Caco-2 (cell line): Measurements from ENCODE around the gene SPSB3. TPM values are rescaled to one million over a fixed set of nuclear protein-coding genes. Genes with fewer than 3 reads are reported as not detected.
A peak's percentile ranks its signal among the peaks of the same experiment; 100 is the strongest.

Experiments
- BruUV-seq: library from RNA; stranded (reverse); fragments of 400-500 nt; replicated peaks from 2 replicates; lab custom pipeline; 2021; lab: Mats Ljungman, UMichigan
- CTCF ChIA-PET: fragments of 300-600 bp; sonication (Branson Sonifier 250); formaldehyde crosslinking; loops from one replicate; lab custom pipeline; 2022; ENCODE audit warnings: antibody characterized with exemption; lab: Charles Lee
- POLR2A ChIA-PET: fragments of 300-600 bp; sonication (Branson Sonifier 250); formaldehyde crosslinking; loops from one replicate; lab custom pipeline; 2022; ENCODE audit warnings: antibody characterized with exemption; lab: Charles Lee
- DNase-seq, 2 experiments: peaks; one replicate each; pipeline versions ENCODE4 v3.0.0 to v3.0.0-alpha.2; 2020 to 2022
- H3K27me3 ChIP-seq: replicated peaks from 2 replicates; pipeline ENCODE4 v1.6.0; 2011; ENCODE audit warnings: low read length; ENCODE audit not compliant: control insufficient read depth, insufficient read depth
- H3K36me3 ChIP-seq: 2 replicates; pipeline ENCODE4 v1.5.1; 2011; ENCODE audit warnings: low read length; ENCODE audit not compliant: control insufficient read depth, insufficient read depth
- H3K4me1 ChIP-seq: fragments of 250-450 bp; sonication (Bioruptor Pico); 2 replicates; pipeline ENCODE4 v1.5.1; 2020; ENCODE audit warnings: mild to moderate bottlenecking
- H3K4me3 ChIP-seq: 2 replicates; pipeline ENCODE4 v1.5.1; 2011; ENCODE audit warnings: low read depth, mild to moderate bottlenecking, control low read depth, low read length
- H3K9me3 ChIP-seq: fragments of 250-450 bp; sonication (Bioruptor Pico); 2 replicates; pipeline ENCODE4 v1.5.1; 2020; ENCODE audit warnings: mild to moderate bottlenecking, moderate library complexity
- H3K27ac Mint-ChIP-seq: one replicate; pipeline ENCODE4 v1.8.0; 2022; ENCODE audit warnings: mixed read lengths; ENCODE audit not compliant: unreplicated experiment
- H3K27me3 Mint-ChIP-seq: one replicate; pipeline ENCODE4 v1.8.0; 2022; ENCODE audit warnings: mixed read lengths; ENCODE audit not compliant: insufficient read depth, unreplicated experiment
- H3K36me3 Mint-ChIP-seq: one replicate; pipeline ENCODE4 v1.8.0; 2022; ENCODE audit warnings: mild to moderate bottlenecking, mixed read lengths; ENCODE audit not compliant: insufficient read depth, unreplicated experiment
- H3K4me1 Mint-ChIP-seq: one replicate; pipeline ENCODE4 v1.8.0; 2022; ENCODE audit warnings: low read depth, mixed read lengths; ENCODE audit not compliant: unreplicated experiment
- H3K4me3 Mint-ChIP-seq: one replicate; pipeline ENCODE4 v1.8.0; 2022; ENCODE audit warnings: mild to moderate bottlenecking, moderate library complexity, mixed read lengths; ENCODE audit not compliant: unreplicated experiment
- H3K9me3 Mint-ChIP-seq: one replicate; pipeline ENCODE4 v1.8.0; 2022; ENCODE audit warnings: mixed read lengths; ENCODE audit not compliant: unreplicated experiment
- CTCF ChIP-seq, 2 experiments: fragments of 200-600 bp in 1 of 2; IDR thresholded peaks; 1 replicate in 1 of 2; 2 replicates in 1 of 2; pipeline versions ENCODE4 v1.5.1 to v1.8.0; 2011 to 2022; ENCODE audit warnings: antibody characterized with exemption in 1 of 2, control low read depth in 1 of 2, inconsistent platforms in 1 of 2, low read depth in 1 of 2, low read length in 1 of 2, mild to moderate bottlenecking in 1 of 2, moderate library complexity in 1 of 2; ENCODE audit not compliant: insufficient read depth in 1 of 2, severe bottlenecking in 1 of 2, unreplicated experiment in 1 of 2
- intact Hi-C: fragments of 100-400 bp; cut with micrococcal nuclease; formaldehyde crosslinking; loops from one replicate; pipeline ENCODE4 v1.10.0; 2022; ENCODE audit not compliant: unreplicated experiment
- total RNA-seq: library from RNA; stranded (reverse); gene quantifications from 2 replicates; pipeline ENCODE4 v1.2.3, GENCODE V29; 2022

Gene SPSB3
- total RNA-seq, 1 experiment from 2014 or later, result 28.0 TPM

DNA sequence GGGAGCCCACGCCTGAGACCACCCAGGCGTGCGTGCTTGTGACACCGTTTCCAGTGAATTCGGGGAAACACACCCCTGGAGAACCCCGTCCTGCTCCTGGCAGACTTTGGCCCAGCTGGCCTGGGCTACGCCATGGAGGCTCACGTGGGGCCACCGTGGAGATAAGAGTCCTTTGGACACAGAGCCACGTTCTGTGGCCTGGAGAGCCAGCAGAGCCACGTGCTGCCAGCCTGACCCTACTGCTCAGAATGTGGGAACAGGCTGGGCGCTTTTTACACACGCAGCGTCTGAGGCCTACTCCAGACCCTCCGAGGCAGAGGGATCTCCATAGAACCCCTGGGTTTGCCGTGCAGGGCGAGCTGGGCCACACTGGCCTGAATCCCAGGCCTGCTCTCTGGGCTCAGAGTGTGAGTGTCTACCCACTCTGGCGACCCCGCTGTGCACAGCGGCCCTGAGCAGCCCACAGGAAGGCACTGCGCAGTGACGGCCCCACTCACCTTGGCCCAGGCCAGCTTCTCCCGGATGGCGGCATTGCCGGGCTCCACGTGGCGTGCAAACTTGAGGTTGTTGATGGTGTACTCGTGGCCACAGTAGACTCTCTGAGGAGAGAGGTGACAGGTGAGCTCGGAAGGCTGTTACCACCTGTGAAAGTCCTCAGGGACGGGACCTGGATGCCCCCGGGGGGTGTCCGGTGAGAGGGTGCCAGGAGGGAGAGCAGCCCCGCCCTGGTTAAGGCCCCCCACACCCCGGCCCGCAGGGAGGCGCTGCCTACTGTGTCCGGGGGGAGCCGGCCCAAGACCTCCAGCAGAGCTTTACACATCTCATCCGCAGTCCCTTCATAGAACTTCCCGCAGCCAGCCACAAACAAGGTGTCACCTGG, 34.3 kb upstream of the SPSB3 start:
- H3K27me3 Mint-ChIP-seq, result no peaks in the 10 kb centered on the region
- no peak overlapping the region for H3K27ac Mint-ChIP-seq
- no peaks in the 10 kb centered on the region for H3K4me1 Mint-ChIP-seq
- no TSS peak for BruUV-seq
- no peak overlapping the region for H3K4me3 Mint-ChIP-seq
- H3K9me3 Mint-ChIP-seq, result no peaks in the 10 kb centered on the region
- Histone ChIP-seq H3K9me3 (no peaks in the 10 kb centered on the region), H3K4me3 (no peak overlapping the region), H3K36me3 (no peaks in the 10 kb centered on the region), H3K27me3 (no peaks in the 10 kb centered on the region), H3K4me1 (no peaks in the 10 kb centered on the region)
- TF ChIP-seq CTCF (IDR thresholded peaks at IDR 0.05; ENCODE audit: insufficient read depth in 1 of 2, low read depth in 1 of 2, low read length in 1 of 2, severe bottlenecking in 1 of 2, unreplicated experiment in 1 of 2), result no peak
- ChIA-PET CTCF (no interaction called here), POLR2A (no interaction called here)
- no peak for DNase-seq
- peaks cover 27% of the 10 kb centered on the region for H3K36me3 Mint-ChIP-seq
- intact Hi-C loops, result no loop called here

- intact Hi-C loops, result no loop called here
- no TSS peak for BruUV-seq
- Mint-ChIP-seq H3K27me3 (no peaks in the 10 kb centered on the region), H3K4me3 (no peak overlapping the region), H3K36me3 (peaks cover 27% of the 10 kb centered on the region), H3K4me1 (no peaks in the 10 kb centered on the region), H3K9me3 (no peaks in the 10 kb centered on the region), H3K27ac (no peak overlapping the region)
- no peak for TF ChIP-seq CTCF (IDR thresholded peaks at IDR 0.05; ENCODE audit: insufficient read depth in 1 of 2, low read depth in 1 of 2, low read length in 1 of 2, severe bottlenecking in 1 of 2, unreplicated experiment in 1 of 2)
- no peaks in the 10 kb centered on the region for H3K27me3 ChIP-seq
- no peaks in the 10 kb centered on the region for H3K4me1 ChIP-seq
- CTCF ChIA-PET, result no interaction called here
- POLR2A ChIA-PET, result no interaction called here
- no peaks in the 10 kb centered on the region for H3K36me3 ChIP-seq
- no peak overlapping the region for H3K4me3 ChIP-seq
- no peaks in the 10 kb centered on the region for H3K9me3 ChIP-seq
- no peak for DNase-seq
These were observed 33.1 kb upstream of the SPSB3 start for GRCh38 chr16:1815461-1815860.

GRCh38 chr16:1812732-1813163, 30.4 kb upstream of the SPSB3 start:
- BruUV-seq, result no TSS peak

More at GRCh38 chr16:1812732-1813163, 30.4 kb upstream of the SPSB3 start:
- DNase-seq, result peak in 1 of 2 experiments; percentile 36
- no peak overlapping the region for H3K4me3 Mint-ChIP-seq
- no peaks in the 10 kb centered on the region for H3K4me1 ChIP-seq
- ChIA-PET CTCF (no interaction called here), POLR2A (interaction anchor here (0.6 kb wide), 1 partner anchor 9 kb away, joined by 4 read pairs; no protein-coding TSS in a partner anchor)
- peaks cover 22% of the 10 kb centered on the region for H3K36me3 Mint-ChIP-seq
- no peak overlapping the region for H3K27ac Mint-ChIP-seq
- H3K9me3 Mint-ChIP-seq, result no peaks in the 10 kb centered on the region
- TF ChIP-seq CTCF (IDR thresholded peaks at IDR 0.05; ENCODE audit: insufficient read depth in 1 of 2, low read depth in 1 of 2, low read length in 1 of 2, severe bottlenecking in 1 of 2, unreplicated experiment in 1 of 2), result peak in 1 of 2 experiments; percentile 55
- H3K36me3 ChIP-seq, result no peaks in the 10 kb centered on the region
- no peaks in the 10 kb centered on the region for H3K9me3 ChIP-seq
- no peaks in the 10 kb centered on the region for H3K27me3 Mint-ChIP-seq
- intact Hi-C loops, result no loop called here
- no peaks in the 10 kb centered on the region for H3K27me3 ChIP-seq
- no peak overlapping the region for H3K4me3 ChIP-seq
- no peaks in the 10 kb centered on the region for H3K4me1 Mint-ChIP-seq
